Naive B cell (primary cell): ENCODE measurements around the gene DNAJC17. TPM values are rescaled to one million over a fixed set of nuclear protein-coding genes. Genes with fewer than 3 reads are reported as not detected.

Experiments
- ATAC-seq, 2 donors: fragments of 150-1000 bp; cut with Tn5 transposase; 2 replicates each; pipeline ENCODE4 v1.10.0; 2021; ENCODE audit warnings: low read depth in 2 of 2, mild to moderate bottlenecking in 2 of 2, moderate library complexity in 2 of 2
- DNase-seq: peaks from one replicate; pipeline ENCODE4 v3.0.0; 2022
- H3K27ac Mint-ChIP-seq, 6 donors: one replicate each; pipeline ENCODE4 v1.8.0; 2020 to 2022; ENCODE audit warnings: mild to moderate bottlenecking in 6 of 6, mixed read lengths in 6 of 6, moderate library complexity in 5 of 6, inconsistent platforms in 2 of 6
- H3K27me3 Mint-ChIP-seq, 3 donors: one replicate each; pipeline ENCODE4 v1.8.0; 2021 to 2022; ENCODE audit warnings: mixed read lengths in 3 of 3, mild to moderate bottlenecking in 1 of 3
- H3K36me3 Mint-ChIP-seq, 2 donors: one replicate each; pipeline ENCODE4 v1.8.0; 2020 to 2022; ENCODE audit warnings: mixed read lengths in 2 of 2, inconsistent platforms in 1 of 2, mild to moderate bottlenecking in 1 of 2
- H3K4me1 Mint-ChIP-seq, 3 donors: one replicate each; pipeline ENCODE4 v1.8.0; 2020 to 2022; ENCODE audit warnings: mixed read lengths in 3 of 3, inconsistent platforms in 1 of 3, mild to moderate bottlenecking in 1 of 3, moderate library complexity in 1 of 3
- H3K4me3 Mint-ChIP-seq, 8 donors: one replicate each; pipeline ENCODE4 v1.8.0; 2020 to 2022; ENCODE audit warnings: mild to moderate bottlenecking in 8 of 8, mixed read lengths in 8 of 8, moderate library complexity in 8 of 8, inconsistent platforms in 2 of 8
- H3K9me3 Mint-ChIP-seq, 7 donors: one replicate each; pipeline ENCODE4 v1.8.0; 2020 to 2022; ENCODE audit warnings: mixed read lengths in 7 of 7, mild to moderate bottlenecking in 5 of 7, inconsistent platforms in 2 of 7, moderate library complexity in 1 of 7
- polyA plus RNA-seq, 6 donors: library from polyadenylated mRNA; unstranded; fragments of 300-500 nt; fragmentation: Illumina TruSeq; gene quantifications; one replicate each; pipeline ENCODE4 v1.2.3, GENCODE V29; 2021; ENCODE audit warnings: low read depth in 6 of 6

The DNAJC17 gene
- polyA plus RNA-seq, 6 donors from 2014 or later = 13.7 to 45.8 (median 28.7) TPM

DNA sequence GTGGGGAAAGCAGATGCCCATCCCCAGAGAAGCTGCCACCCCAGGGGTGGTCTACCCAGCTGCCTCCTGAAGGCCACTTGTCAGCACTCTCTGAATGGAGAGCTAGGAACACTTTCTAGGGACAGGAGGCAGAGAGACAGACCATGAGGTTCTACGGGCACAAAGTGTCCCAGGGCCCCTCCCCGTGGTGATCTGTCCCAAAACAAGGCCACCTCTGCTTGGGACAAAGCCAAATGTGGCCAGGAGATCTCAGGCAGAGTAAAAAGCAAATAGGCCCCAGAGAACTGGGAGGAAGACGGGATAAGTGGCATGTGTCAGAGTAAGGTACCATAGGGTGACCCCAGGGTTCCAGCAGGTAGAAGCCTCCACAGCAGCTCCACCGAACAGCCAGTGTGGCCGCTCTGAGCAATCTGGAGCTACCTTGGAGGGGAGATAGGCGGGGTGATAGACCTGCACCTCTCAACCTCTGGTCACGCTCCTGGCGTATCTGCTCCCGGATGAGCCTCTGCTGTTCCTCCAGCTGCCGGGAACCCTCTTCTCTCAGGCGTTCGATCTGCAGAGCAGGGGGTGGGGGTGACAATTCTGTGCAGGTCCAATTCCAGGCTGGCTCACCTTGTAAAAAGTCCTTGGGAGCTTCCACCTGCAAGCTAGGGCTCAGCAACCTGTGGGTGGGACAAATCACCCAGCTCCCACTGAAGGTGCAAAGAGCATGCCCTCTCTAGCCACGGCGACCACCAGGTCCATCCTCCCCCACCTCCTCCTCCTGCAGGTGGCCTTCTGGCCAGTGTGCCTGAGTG, 31.3 kb downstream of the DNAJC17 start:
- Mint-ChIP-seq H3K27ac (no peak overlapping the region), H3K4me1 (peaks cover 20 to 24% (median 22%) of the 10 kb centered on the region in 3 donors), H3K27me3 (no peaks in the 10 kb centered on the region), H3K4me3 (no peak overlapping the region), H3K9me3 (no peaks in the 10 kb centered on the region), H3K36me3 (peaks cover 10 to 28% of the 10 kb centered on the region in 2 donors)
- DNase-seq = no peak
- no peak for ATAC-seq

DNA sequence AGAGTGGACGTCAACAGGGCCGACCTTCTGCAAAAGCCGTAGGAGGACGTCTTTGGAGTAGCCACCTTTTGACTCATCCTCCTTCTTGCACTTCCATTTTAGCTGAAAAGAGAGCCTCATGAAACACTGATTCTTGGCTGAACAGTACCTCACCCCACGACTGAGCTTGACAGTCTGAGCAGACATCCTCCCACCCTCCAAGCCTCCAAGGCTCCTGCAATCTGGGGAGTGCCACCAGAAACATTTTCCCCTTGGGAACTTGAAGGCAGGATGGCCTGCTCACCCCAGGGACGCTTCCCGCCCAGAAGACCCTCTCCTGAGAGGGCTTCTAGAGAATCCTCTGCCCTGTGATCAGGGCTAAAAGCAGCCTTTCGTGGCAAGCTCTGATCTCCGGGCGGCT, 32.3 kb downstream of the DNAJC17 start:
- Mint-ChIP-seq H3K4me3 (no peak overlapping the region), H3K27ac (no peak overlapping the region), H3K4me1 (peaks cover 29 to 34% (median 29%) of the 10 kb centered on the region in 3 donors), H3K9me3 (no peaks in the 10 kb centered on the region), H3K36me3 (peaks cover 10 to 28% of the 10 kb centered on the region in 2 donors), H3K27me3 (no peaks in the 10 kb centered on the region)
- no peak for ATAC-seq
- no peak for DNase-seq

DNA sequence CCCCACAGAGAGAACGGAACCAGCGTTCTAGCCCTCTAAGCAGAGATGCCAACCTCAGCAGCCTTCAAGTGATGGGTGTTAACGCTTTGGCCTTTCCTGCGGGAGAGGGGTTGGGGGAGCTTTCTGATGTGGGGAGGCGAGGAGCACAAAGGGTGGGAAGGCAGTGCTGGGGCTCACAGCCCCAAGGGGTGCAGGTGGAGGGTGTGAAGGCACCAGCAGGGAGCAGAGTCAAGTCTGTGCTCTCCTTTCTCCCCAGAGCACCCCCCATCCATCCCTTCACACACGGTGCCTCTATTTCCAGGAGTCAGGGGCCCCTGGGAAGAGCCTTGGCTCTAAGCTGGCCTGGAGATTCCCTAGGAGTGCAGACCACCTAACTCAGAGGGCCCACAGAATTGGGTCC, 33.4 kb downstream of the DNAJC17 start:
- Mint-ChIP-seq H3K27me3 (no peaks in the 10 kb centered on the region), H3K27ac (no peak overlapping the region), H3K4me1 (peaks cover 36 to 45% (median 40%) of the 10 kb centered on the region in 3 donors), H3K36me3 (peaks cover 10 to 22% of the 10 kb centered on the region in 2 donors), H3K4me3 (no peak overlapping the region), H3K9me3 (no peaks in the 10 kb centered on the region)
- ATAC-seq (no peak), DNase-seq (no peak)

DNA sequence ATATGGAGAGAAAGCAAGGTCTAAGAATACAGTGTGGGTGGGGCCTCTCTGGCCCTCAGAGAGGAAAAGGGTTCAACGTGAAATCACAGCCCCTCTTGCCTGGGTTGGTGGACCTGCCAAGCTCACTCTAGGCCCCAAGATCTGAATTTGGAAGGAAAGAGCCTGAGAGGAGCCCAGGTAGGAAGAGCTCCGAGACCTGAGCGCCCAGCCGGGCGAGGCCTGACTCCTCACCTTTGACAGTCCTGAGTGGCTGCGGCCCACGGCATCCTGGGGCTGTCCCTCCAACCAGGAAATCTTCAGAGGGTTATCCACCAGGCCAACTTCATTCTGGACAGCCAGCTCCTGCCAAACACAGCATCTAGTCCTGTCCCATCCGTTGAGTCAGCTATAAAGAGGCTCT, 33.8 kb downstream of the DNAJC17 start:
- Mint-ChIP-seq H3K27me3 (no peaks in the 10 kb centered on the region), H3K36me3 (peaks cover 10 to 22% of the 10 kb centered on the region in 2 donors), H3K4me3 (peak overlapping the region in 1 of 8 donors; percentile 73), H3K9me3 (no peaks in the 10 kb centered on the region), H3K27ac (peak overlapping the region in 4 of 6 donors; percentile 11 to 90 (median 26)), H3K4me1 (peaks cover 40 to 49% (median 44%) of the 10 kb centered on the region in 3 donors)
- ATAC-seq (no peak), DNase-seq (no peak)

DNA sequence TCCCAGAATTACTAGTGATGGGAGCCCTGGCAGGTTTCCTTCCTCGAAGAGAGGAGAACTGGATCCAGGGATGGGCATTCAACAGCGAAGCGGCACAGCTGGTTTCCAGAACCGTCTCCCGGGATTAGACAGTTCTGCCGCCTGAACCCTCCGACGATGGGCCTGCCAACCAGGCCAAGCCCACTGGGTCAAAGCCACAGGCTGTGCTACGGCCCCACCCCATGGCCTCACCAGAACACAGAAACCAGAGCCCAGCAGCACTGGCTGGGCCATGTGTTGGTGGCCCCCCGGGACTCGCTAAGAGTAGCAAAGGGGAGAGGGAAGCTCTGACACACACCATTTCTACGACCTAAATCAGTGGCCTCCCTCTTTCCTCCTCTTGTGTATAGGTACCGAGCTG, 35.3 kb downstream of the DNAJC17 start:
- H3K27ac Mint-ChIP-seq = peak overlapping the region in 3 of 6 donors; percentile 34 to 77 (median 60)
- H3K36me3 Mint-ChIP-seq = peaks cover 10 to 22% of the 10 kb centered on the region in 2 donors

DNA sequence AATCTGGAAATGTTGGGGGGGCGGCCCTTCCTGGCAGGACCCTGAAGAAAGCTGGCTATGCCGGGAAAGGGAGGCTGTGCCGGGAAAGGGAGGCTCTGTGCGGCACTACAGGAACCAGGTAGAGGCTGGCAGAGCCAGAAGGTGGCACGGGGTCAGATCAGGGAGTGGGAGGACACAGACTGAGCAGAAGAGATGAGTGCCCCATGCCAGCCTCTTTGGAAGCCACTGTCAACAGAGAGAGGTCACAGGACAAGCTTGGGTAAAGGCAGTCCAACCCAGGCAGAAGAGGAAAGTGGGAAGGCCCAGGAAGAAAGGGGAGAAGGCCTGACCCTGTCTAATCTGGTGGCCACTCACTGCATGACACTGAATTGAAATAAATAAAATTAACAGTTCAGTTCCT, 36.0 kb downstream of the DNAJC17 start:
- ATAC-seq = no peak
- H3K27ac Mint-ChIP-seq = peak overlapping the region in 5 of 6 donors; percentile 53 to 94 (median 76)

More for the DNA sequence above, 35.3 kb downstream of the DNAJC17 start:
- ATAC-seq (no peak), DNase-seq (no peak)
- Mint-ChIP-seq H3K27me3 (no peaks in the 10 kb centered on the region), H3K9me3 (no peaks in the 10 kb centered on the region), H3K4me3 (no peak overlapping the region), H3K4me1 (peaks cover 44 to 55% (median 52%) of the 10 kb centered on the region in 3 donors)

DNA sequence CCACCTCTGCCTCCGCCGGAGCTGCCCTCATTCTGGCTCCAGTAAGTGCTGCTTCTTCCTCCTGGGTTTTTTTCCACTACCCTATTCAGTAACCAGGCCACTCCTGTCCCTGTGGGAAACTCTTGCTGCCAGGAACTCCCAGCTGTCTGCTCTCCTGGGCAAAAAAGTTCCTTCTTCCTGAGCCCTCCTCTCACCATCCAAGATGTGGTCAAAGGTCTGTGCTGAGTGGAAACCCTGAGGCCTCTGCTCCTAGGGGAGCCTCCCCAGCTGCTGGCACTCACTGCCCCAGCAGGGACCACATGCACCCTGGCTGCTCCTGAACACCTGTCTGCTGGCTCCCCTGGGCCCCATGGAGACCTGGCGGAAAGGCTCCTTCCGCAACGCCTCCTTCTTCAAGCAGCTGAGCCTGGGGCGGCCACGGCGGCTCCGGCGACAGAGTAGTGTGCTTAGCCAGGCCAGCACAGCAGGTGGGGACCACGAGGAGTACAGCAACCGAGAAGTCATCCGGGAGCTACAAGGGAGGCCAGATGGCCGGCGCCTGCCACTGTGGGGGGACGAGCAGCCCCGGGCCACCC, 37.0 kb downstream of the DNAJC17 start:
- DNase-seq (peak; percentile 37), ATAC-seq (peak in 1 of 2 donors; percentile 5)
- H3K4me1 Mint-ChIP-seq = peaks cover 43 to 60% (median 56%) of the 10 kb centered on the region in 3 donors
- no peaks in the 10 kb centered on the region for H3K27me3 Mint-ChIP-seq
- peaks cover 6 to 12% of the 10 kb centered on the region in 2 donors for H3K36me3 Mint-ChIP-seq
- H3K27ac Mint-ChIP-seq = peak overlapping the region; percentile 91 to 98 (median 95)
- H3K9me3 Mint-ChIP-seq = no peaks in the 10 kb centered on the region
- H3K4me3 Mint-ChIP-seq = peak overlapping the region; percentile 75 to 93 (median 88)

More for the DNA sequence above, 36.0 kb downstream of the DNAJC17 start:
- DNase-seq = no peak
- Mint-ChIP-seq H3K4me1 (peaks cover 41 to 55% (median 52%) of the 10 kb centered on the region in 3 donors), H3K4me3 (peak overlapping the region in 1 of 8 donors; percentile 15), H3K9me3 (no peaks in the 10 kb centered on the region), H3K36me3 (peaks cover 6 to 15% of the 10 kb centered on the region in 2 donors), H3K27me3 (no peaks in the 10 kb centered on the region)

DNA sequence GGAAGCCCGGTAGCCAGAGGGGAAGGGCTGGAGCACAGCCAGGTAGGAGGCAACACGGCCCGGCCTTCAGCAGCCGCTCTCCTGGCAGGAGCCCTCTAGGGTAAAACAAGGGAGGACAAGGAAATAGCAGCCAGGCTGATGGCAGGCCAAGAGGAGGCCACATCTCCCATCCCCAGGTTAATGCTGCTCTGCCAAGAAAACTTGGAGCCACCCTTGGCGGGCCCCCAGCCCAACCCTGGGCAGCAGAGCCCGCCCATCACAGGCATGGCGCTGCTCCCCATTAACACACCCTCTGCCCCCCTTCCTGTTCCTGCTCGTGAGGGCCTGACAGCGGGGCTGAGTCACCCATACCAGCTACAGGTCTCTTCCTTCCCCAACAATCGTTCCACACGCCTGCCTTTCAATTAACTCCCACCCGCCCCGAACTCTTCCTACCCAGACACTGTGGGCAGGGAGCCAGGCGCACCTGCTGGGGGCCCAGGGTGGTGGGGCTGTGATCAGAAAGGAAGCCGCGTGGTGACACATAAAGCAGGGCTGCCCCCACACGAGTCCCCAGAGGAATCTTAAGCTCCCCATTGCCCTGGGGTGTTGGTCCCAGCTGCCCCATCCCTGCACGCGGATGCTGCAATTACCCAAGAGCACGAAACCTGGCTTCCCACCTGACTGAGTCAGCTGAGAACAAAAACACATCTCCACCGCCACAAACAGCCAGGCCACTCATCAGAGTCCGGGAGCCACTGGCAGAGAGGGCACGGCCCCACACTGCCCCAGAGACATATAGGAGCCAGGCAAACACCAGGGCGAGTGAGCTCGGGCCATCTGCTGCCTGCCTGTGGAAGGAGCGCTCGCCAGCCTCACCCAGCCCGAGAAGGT, 37.8 kb downstream of the DNAJC17 start, which contains the start of gene C15orf62:
Gene C15orf62, plus strand, starts transcription at position 707 of the 873 bp plus-strand sequence. CDS start 516 bp downstream, outside the sequence.
- ATAC-seq (peak; percentile 71 to 73), DNase-seq (peak; percentile 85)
- Mint-ChIP-seq H3K27me3 (no peaks in the 10 kb centered on the region), H3K4me3 (peak within 1 kb of the TSS; percentile 75 to 93 (median 88)), H3K4me1 (peaks cover 47 to 67% (median 64%) of the 10 kb centered on the region in 3 donors), H3K9me3 (no peaks in the 10 kb centered on the region), H3K27ac (peak within 1 kb of the TSS; percentile 91 to 98 (median 95)), H3K36me3 (peaks cover 4 to 5% of the 10 kb centered on the region in 2 donors)

DNA sequence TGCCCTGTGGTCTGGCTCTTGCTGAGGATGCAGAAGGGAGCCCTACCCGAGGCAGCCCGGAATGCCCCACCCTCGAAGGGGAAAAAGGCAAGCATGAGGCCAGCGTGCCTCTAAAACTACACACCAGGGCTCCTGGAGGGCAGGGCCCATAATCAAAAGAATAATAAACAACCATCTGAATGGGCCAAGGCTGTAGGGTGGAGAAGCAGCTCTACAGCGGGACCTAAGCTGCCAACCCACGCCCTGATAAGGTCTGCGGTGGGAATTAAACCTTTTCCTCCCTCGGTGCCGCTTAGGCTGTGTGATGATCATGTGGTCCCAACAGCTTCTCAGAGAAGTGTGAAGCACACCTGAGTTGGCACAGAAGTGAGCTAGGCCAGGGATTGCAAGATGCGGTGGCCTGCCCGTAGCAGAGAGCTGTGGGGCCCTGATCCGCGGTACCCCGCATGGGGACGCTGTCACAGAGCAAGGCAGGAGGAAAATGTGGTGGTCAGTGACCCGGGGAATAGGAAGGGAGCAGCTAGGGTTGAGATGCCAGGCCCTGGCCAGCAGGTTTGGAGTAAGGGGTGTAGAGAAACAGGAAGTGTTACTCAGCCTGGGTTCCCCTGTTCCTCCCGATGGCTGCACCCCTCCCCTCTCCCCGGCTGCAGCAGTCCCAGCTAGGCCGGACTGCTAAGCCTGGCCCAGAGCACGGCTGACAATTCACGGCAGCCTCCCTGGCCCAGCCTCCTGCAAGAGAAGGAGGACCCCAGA, 38.6 kb downstream of the DNAJC17 start:
- H3K4me1 Mint-ChIP-seq = peaks cover 49 to 70% (median 66%) of the 10 kb centered on the region in 3 donors
- peak; percentile 42 for DNase-seq
- peak overlapping the region; percentile 75 to 93 (median 88) for H3K4me3 Mint-ChIP-seq
- no peaks in the 10 kb centered on the region for H3K9me3 Mint-ChIP-seq
- no peaks in the 10 kb centered on the region for H3K36me3 Mint-ChIP-seq
- H3K27me3 Mint-ChIP-seq = no peaks in the 10 kb centered on the region
- peak; percentile 34 to 35 for ATAC-seq
- peak overlapping the region; percentile 81 to 97 (median 92) for H3K27ac Mint-ChIP-seq

DNA sequence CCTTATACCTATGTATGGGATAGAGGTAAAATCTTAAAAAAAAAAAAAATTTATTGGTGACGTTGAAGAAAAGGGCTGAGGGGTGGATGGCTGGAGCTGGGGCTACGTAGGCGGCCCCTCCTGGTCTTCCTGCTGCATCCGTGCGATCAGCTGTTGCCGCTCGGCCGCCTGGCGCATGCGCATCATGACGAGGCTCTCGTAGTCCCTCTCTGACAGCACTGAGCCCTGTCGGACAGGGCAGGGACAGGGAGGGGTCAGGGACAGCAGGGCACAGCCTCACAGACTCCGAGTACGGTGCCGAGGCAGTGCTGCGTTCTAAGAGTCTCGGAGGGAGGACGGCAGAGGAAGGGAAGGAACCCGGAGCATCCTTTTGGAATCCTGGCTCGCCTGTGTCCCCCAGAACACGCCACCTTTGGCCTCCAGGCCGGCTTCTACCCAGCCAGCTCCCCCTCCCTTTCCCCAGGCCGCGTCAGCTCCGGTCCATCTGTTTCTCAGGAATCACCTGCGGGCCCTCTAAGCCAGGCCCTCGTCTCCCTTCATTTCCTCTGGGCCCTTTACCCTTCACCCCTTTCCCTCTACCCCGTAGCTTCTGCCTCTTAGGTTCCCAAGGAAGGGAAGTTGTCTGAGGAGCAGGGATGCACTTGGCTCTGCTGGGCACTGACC, 39.3 kb downstream of the DNAJC17 start:
- no peaks in the 10 kb centered on the region for H3K36me3 Mint-ChIP-seq
- no peaks in the 10 kb centered on the region for H3K9me3 Mint-ChIP-seq
- DNase-seq (no peak), ATAC-seq (no peak)
- peaks cover 56 to 70% (median 70%) of the 10 kb centered on the region in 3 donors for H3K4me1 Mint-ChIP-seq
- peak overlapping the region in 4 of 6 donors; percentile 32 to 94 (median 86) for H3K27ac Mint-ChIP-seq
- peak overlapping the region in 4 of 8 donors; percentile 35 to 93 (median 88) for H3K4me3 Mint-ChIP-seq
- no peaks in the 10 kb centered on the region for H3K27me3 Mint-ChIP-seq

DNA sequence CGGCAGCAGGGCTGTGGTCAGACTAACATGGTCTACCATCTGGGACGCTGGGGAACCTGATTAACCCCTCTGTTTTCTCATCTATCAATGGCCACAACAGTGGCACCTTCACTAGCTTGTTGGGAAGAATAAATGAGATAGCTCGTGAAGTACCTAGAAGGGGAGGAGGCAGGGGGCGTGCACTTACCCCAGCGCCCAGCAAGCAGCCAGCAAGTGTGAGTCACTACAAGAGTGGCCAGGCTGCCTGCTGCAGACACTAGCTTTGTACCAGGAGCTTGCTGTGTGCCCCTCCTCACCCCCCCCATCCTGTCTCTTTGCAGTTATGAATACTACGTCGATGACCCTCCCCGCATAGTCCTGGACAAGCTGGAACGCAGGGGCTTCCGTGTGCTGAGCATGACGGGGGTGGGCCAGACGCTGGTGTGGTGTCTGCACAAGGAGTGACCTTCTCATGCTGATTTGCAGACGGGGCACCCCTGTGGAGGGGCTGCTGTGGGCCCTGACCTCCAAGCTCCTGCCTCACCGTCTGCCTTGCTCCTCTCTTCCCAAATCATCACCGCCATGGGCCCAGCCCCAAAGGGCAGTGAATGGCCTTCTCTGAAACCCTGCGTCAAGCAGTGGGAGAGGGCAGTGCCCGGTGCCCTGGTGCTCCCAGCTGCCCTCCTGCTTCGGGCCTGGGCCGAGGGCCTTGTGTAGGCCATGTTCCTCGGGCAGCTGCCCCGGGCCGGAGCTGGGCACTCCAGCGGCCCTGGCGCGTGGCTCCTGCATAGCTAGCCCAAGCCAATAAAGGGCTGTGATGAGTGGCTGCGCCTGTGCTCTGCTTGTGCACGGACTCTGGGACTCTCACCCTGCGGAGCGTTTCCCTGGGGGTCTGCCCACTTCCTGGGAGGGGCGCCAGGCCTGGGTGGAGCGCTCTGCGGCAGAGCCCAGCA, 40.1 kb downstream of the DNAJC17 start:
- Mint-ChIP-seq H3K4me1 (peaks cover 53 to 67% (median 62%) of the 10 kb centered on the region in 3 donors), H3K36me3 (no peaks in the 10 kb centered on the region), H3K27me3 (no peaks in the 10 kb centered on the region), H3K9me3 (no peaks in the 10 kb centered on the region), H3K27ac (peak overlapping the region in 1 of 6 donors; percentile 67), H3K4me3 (peak overlapping the region in 2 of 8 donors; percentile 32 to 51)
- DNase-seq = no peak
- ATAC-seq = no peak
